CD4-positive, alpha-beta T cell treated with Interleukin-4 for 1 hour (primary cell): ENCODE data around the gene QRICH1.

Source experiments
- DNase-seq, 2 donors: peaks; one replicate each; pipeline ENCODE4 v3.0.0-alpha.2; 2020 to 2022

The QRICH1 gene

DNA sequence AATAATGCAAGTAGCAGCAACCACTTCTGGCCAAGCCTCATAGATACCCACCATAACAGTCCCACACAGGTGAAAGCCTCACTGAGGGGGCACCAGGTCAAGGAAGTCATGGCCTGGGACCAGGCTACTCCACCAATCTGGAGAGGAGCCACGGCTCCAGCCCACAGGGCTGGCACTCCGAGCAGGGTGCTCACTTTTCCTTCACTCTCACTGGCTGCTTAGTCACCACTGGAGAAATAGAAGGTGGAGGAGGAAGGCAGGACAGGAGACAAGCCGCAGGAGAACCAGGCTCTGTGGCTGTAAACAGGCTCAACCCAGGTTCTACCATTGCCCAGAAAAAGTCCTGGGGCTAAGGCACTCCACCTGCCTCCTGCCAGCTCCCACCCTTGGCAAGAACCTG lies 25.6 kb upstream of the QRICH1 start:
- no peak for DNase-seq

GRCh38 chr3:49119036-49119435 lies 25.2 kb upstream of the QRICH1 start:
- DNase-seq, result no peak

GRCh38 chr3:49112262-49112661 lies 18.4 kb upstream of the QRICH1 start:
- DNase-seq, result no peak

DNA sequence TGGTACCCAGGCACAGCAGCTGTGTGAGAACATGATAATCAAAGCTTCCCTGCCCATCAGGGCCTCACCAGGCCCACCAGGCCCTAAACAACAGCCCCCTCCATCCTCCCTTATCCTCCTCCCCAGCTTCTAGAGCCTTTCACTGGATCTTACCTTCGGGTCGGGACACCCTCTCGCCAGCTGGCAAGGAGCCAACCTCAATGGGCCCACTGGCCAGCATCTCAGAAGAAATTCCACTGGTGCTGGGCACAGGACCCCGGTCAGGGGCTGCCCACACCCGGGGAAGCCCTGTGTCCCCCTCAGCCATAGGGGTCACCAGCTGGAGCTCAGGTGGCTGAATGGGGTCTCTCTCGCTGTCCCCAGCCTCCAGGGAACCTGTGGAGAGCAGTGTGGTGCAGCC lies 17.5 kb upstream of the QRICH1 start:
- DNase-seq, result no peak

- no peak for DNase-seq
These were observed 16.9 kb upstream of the QRICH1 start for GRCh38 chr3:49110780-49111179.

DNA sequence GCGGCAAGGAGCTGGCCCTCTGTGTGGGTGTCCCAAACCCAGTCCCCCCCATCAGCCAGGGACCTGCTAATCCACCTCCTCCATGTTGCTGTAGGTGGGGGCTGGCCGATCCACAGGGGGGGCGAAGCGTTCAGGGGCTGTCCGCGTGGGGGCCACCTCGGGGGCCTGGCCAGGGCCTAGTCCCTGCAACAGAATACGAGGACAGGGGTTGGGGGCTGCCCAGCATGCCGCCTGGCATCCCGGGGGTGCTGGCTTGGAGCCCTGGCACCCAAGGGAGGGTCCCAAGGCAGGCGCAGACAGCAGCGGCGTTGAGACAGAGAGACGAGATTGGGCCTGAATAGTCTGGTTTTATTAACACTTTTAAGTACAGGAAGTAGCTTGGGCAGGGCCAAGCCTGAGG lies 14.5 kb upstream of the QRICH1 start:
- DNase-seq, result no peak

GRCh38 chr3:49104427-49105291 lies 10.8 kb upstream of the QRICH1 start, which contains the start of gene QARS1:
QARS1 (minus strand) TSS chr3:49104757; CDS start chr3:49104733, 24 bp downstream.
- peak; percentile 91 to 92 for DNase-seq

- DNase-seq, result no peak
These were observed 10.2 kb upstream of the QRICH1 start for GRCh38 chr3:49104052-49104426.

DNA sequence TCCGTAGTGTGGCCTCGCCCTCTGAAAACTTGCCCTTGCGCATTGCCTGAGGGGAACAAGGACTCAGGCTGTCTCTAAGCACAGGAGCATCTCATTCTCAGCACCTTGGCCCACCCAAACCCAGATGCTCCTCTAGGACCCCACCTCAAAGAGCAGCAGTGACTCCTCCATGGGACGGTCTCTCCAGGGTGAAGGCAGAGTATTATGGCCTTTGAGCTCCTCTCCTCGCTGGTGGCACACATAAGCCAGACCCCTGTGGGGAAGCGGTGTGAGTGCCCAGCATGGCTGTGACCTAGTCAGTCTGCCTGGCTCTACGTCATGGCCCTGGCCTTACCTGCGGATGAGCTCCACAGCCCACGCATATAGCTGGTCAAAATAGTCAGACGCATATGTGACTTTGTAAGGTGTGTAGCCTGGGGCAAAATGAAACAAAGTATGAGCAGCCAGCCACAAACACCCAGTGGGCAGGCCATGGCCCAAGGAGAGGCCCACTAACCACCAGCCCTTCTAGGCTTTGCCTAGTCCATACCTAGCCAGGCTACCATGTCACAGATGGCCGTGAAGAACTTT lies 6.3 kb upstream of the QRICH1 start:
- no peak for DNase-seq

DNA sequence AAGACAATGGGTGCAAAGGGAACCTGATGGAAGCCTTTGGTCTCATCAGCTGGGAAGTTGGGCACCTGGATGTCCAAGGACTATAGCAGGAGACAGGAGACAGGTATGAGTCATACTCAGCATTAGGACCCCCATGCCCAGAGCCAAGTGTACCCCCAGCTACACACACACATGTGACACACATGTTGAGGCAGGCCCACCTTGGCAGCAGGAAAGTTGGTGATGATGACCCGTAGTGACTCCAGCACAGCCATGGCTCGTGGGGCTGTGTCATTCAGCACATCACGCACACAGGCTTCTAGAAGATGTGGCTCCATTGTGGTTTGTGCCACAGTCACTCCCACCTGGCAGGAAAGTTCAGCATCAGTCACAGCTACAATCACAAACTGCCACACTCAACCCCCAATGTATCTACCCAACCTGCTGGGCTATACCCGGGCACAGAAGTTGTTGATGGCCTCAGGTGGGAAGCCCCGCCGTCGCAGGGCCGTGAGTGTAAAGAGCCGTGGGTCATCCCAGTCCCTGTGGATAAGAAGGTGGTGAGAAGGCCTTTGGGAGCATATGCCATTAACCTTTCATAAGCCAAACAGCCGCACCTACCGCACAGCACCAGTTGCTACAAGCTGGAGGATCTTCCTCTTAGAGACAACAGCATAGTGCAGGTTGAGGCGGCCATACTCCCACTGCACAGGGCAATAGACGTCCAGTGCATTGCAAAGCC lies 5.2 kb upstream of the QRICH1 start:
- no peak for DNase-seq

DNA sequence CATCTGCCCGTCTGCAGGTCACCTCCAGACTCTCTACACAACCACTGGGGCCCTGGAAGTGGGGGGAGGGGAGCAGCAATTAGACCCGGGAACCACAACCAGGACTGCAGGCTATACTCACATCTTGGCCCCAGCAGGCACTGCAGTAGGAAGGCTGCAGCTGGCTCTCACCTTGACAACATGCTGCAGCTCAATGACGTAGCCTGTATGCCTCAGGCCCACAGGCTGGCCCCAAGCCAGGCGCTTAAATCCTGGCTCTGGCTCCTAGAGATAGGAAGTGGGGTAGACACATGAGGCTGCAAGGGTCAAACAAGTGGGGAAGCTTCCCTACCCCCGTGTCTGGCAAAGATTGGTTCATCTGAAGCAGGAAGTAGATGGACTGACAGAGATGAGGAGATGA lies 4.6 kb upstream of the QRICH1 start:
- no peak for DNase-seq

DNA sequence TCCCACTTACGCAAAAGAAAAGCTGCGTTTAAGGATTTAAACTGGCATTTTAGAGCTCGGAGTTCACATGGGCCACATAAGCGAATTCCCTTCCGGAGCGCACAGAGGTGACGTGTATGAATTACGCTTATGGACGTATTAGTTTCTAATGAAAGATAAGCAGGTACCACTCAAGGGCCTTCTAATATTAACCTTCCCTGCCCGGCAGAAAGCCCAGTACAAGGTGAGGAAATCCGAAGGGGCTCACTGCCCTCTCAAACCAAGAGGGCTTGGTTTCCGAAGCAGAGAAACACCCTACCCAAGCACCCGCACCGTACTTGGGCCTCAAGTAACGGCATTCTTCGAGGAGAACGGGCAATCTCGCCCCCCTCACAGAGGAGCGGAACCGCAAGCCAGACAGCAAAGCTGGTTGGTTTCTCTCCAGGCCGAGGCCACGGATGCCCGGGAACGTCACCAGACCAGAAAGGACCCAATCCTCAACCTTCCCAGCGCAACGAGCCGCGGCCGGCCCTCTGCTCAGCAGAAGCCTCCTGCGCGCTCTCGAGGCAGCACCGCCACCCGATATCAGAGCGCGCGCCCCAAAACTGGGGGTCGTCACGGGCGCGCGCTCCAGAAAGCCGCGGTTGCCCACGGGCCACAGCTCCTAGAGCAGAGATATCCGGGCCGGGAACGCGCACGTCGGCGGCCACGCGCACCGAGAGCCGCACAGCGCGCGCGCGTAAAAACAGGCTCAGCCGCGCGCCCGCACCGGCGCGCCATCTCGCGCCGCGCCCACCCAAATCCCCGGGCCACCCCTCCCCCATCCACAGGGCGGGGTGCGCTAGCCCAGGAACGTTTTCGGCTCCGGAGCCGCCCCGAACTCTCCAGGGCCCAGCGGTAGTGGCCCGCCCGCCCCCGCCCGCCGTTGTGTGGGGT lies 676 bp downstream of the QRICH1 start:
- DNase-seq, result peak; percentile 83 to 85

- DNase-seq, result no peak
These were observed 12.4 kb downstream of the QRICH1 start for GRCh38 chr3:49081429-49081828.

GRCh38 chr3:49079270-49079669 lies 14.6 kb downstream of the QRICH1 start:
- no peak for DNase-seq

DNA sequence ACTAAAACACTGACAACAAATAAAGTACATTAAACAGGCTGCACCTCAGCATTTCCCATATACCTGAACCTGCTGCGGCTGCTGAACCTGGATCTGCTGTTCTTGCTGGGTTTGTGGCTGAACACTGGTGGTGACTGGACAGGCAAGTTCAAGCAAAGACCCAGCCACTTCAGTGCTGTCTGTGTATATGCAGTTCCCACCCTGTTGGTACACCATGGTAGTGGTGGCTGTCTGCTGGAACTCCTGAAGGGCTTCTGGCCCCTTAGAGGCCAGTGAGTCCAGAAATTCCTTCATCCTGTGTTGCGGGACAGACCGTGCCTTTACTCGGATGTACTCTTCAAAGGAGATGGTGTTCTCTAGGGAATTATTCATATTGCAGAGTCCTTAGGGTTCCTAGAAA lies 17.2 kb downstream of the QRICH1 start:
- DNase-seq, result no peak

DNA sequence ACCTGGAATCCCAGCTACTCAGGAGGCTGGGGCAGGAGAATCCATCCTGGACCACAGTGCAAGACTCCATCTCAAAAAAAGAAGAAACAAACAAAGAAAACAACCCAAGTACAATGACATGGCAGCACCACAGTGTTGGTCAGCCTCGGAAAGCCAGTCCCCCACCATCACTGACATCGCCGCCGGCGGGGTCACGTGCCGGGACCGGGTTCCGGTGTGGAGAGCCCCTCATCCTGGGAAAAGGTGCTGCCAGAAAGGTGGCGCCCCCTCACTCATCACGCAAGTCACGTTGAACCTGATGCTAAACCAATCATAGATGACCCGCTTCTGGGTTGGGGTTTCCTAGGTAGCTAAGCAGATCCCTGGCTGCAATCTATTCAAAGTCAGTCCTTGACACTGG lies 17.8 kb downstream of the QRICH1 start:
- DNase-seq, result no peak

DNA sequence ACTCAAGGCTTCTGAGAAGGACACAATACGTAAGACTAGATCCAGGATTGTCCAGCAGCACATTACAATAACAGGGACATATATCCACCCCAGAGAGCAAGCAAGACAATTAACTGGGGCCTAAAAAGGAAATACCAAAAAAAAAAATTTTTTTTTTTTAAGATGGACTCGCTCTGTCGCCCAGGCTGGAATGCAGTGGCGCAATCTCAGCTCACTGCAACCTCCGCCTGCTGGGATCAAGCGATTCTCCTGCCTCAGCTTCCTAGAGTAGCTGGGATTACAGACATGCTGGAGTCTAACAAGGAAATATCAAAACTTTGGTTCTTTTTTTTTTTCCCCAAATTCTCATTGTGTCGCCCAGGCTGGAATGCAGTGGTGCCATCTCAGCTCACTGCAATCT lies 35.9 kb downstream of the QRICH1 start:
- no peak for DNase-seq

DNA sequence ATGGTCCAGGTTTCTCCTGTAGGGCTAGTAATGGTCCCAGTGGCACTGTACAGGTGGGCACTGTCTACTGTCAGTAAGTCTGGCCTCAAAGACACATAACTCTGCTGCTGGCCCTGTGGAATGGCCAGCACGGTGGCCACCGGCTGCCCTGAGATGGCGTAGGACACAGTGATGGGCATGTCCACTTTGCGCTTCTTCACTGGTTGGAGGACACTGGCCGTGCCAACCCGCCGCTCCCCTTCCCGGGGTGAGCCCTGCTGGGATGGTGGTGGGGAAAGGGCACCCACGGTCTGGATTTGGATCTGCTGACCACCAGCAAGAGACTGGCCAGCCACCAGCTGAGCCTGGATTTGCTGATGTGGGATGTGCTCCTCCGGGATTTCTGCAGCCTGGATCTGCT lies 36.6 kb downstream of the QRICH1 start:
- no peak for DNase-seq

DNA sequence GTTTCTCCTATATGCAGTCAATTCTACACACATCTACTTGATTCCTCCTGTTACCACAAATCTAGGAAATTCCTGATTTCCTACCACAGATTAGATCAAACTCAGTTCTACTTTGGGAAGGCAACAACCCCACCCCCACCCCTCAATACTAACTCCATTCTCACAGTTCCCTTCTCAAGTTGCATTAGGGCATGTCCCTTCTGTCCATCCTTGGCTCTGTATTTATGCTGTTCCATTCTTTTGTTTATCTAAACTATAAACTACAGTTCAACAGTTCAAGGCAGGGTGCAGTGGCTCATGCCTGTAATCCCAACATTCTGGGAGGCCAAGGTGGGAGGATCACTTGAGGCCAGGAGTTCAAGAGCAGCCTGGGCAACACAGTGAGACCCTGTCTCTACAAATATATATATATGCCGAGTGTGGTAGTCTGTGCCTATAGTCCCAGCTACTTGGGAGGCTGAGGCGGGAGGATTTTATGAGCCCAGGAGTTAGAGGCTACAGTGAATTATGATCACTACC lies 39.5 kb downstream of the QRICH1 start:
- no peak for DNase-seq

DNA sequence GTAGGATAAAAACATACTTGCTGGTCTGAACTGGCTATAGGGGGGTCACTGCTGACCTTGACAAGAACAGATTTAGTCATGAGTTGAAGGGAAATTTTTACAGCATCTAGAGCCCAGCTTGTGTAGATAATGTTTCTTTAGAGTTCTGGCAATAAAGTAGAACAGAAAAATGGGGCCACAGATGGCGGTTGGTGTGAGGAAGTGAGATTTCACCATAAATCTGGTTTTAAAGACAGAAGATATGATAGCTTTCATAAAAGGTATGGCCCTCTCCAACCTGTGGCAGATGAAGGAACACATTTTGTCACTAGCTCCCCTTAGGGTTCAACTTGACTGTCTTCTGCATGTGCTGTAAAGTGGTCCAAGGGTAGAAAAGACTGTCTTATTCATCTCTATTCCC lies 40.3 kb downstream of the QRICH1 start:
- DNase-seq, result no peak

- DNase-seq, result no peak
These were observed 58.6 kb downstream of the QRICH1 start for GRCh38 chr3:49035281-49035680.

DNA sequence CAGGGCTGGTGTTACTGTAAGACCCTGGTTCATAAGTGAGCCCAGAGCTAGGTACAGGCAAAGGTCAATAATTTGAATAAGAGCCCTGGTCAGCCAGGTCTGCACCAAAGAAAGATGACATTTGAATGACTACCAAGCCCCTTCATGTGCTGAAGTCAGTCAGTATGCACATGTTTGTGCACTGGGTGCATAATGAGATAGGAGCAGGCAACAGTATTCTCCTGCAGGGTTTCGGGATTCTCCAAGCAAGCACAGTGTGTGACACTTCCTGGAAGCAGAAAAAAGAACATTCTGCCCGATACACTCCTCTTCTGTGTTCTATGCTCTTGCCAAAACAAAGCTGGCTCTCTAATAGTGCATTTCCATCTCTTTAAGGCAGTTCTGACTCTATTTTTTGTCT lies 59.2 kb downstream of the QRICH1 start:
- no peak for DNase-seq
